H1 (cell line): Measurements from ENCODE around the gene INPP5J. TPM values are rescaled to one million over a fixed set of nuclear protein-coding genes. Genes with fewer than 3 reads are reported as not detected.

Experiments used
- SIRT6 ChIP-seq: IDR thresholded peaks from one replicate; pipeline ENCODE4 v1.7.1; 2012; ENCODE audit warnings: low read length, inconsistent platforms
- SUZ12 ChIP-seq: fragments of 200-600 bp; sonication (generic); IDR thresholded peaks from 2 replicates; pipeline ENCODE4 v1.6.1; 2012; ENCODE audit warnings: mild to moderate bottlenecking, inconsistent platforms, low read length, moderate library complexity, mixed read lengths
- TAF7 ChIP-seq: optimal IDR thresholded peaks from 2 replicates; pipeline ENCODE3; 2011; ENCODE audit warnings: low read depth, mild to moderate bottlenecking, inconsistent platforms, low read length, moderate library complexity, borderline replicate concordance
- polyA plus RNA-seq, 7 experiments: library from polyadenylated mRNA; depleted of rRNA in 3 of 7; stranded (reverse) in 5 of 7; unstranded in 2 of 7; fragments of >200 nt in 5 of 7; fragments of 200-250 nt in 2 of 7; gene quantifications; 1 replicate in 5 of 7; 2 replicates in 1 of 7; 4 replicates in 1 of 7; pipeline versions ENCODE4 v1.2.1 to v1.2.3, GENCODE V29; 2011 to 2013; ENCODE audit warnings: missing spikeins in 2 of 7, mixed read lengths in 2 of 7
- total RNA-seq: library from RNA; stranded (reverse); fragmentation: NEBNext Ultra II Directional; extraction: Animal tissue kit (Norgen Biotek cat#: 25700); gene quantifications from 2 replicates; pipeline ENCODE4 v1.2.1, GENCODE V29; 2021
- TF ChIP-seq, protein P1 (sequence below): IDR thresholded peaks from 2 replicates; pipeline ENCODE4 v1.6.1; 2012; ENCODE audit warnings: inconsistent platforms

The INPP5J gene
- total and polyA plus RNA-seq, 2 of the 8 experiments (the other 6 are each of a cell fraction or from before 2014, with no cell fraction given) = 5.4 to 6.0 TPM

DNA sequence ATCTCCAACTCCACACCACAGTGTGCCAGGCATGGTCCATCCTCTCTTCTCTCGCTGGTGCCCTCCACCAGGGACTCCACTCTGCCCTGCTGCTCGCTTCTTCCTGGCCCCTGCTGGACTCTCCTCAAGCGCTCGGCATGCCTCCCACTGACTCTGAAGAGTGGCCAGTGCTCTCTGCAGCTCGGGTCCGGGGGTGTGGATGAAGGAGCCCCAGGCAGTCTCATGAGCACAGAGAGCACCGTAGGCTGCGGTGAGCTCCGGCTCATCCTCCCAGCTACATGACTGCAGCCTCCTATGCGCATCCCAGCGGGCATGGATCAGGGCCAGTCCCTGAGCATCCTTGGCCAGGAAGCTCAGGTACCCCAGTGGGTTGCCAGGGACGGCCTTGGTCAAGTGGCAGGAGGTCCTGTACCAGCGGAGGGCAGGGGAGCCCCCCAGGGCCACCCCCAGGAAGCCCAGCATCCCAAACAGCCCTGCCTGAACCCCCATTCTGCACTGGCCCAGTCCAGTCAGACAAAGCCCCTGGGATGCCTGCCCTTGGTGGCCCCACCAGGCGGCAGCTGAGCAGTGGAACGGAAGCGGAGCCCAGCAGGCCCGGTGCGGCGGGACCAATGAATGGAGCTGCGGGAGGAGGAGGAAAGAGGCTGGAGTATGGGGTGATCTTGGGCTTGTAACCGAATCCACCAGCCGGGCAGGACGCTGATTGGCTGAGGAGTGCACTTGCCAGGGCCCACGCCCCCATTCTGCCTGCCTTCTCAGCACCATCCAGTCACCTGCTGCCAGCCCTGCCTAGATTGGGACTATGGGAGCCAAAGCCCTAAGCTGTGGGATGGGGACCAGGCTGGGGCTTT lies 17.3 kb downstream of the INPP5J start, which contains the start of gene PLA2G3 (continued):
- TF ChIP-seq TAF7 (peak; percentile 75), SUZ12 (no peak), SIRT6 (no peak)
- TF ChIP-seq, protein P1, sequence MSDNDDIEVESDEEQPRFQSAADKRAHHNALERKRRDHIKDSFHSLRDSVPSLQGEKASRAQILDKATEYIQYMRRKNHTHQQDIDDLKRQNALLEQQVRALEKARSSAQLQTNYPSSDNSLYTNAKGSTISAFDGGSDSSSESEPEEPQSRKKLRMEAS = 0 out of 2 replicates have a peak, but pooled peaks have one; percentile 41
